Osteocyte (in vitro differentiated cells): ENCODE measurements around the gene DIABLO. TPM values are rescaled to one million over a fixed set of nuclear protein-coding genes. Genes with fewer than 3 reads are reported as not detected.

ENCODE experiments used
- DNase-seq: peaks from one replicate; pipeline ENCODE4 v3.0.0; 2021; ENCODE audit warnings: mixed read lengths; ENCODE audit not compliant: unreplicated experiment; ENCODE audit errors: extremely low spot score
- H3K27ac Mint-ChIP-seq: one replicate; pipeline ENCODE4 v1.8.0; 2021; ENCODE audit warnings: mild to moderate bottlenecking, mixed read lengths; ENCODE audit not compliant: unreplicated experiment
- H3K27me3 Mint-ChIP-seq: one replicate; pipeline ENCODE4 v1.8.0; 2021; ENCODE audit warnings: mixed read lengths; ENCODE audit not compliant: unreplicated experiment
- H3K36me3 Mint-ChIP-seq: one replicate; pipeline ENCODE4 v1.8.0; 2021; ENCODE audit warnings: mixed read lengths; ENCODE audit not compliant: unreplicated experiment
- H3K4me1 Mint-ChIP-seq: one replicate; pipeline ENCODE4 v1.8.0; 2021; ENCODE audit warnings: mixed read lengths; ENCODE audit not compliant: unreplicated experiment
- H3K4me3 Mint-ChIP-seq: one replicate; pipeline ENCODE4 v1.8.0; 2021; ENCODE audit warnings: mild to moderate bottlenecking, moderate library complexity, mixed read lengths; ENCODE audit not compliant: unreplicated experiment
- H3K9me3 Mint-ChIP-seq: one replicate; pipeline ENCODE4 v1.8.0; 2021; ENCODE audit warnings: mixed read lengths; ENCODE audit not compliant: unreplicated experiment
- total RNA-seq: library from RNA; stranded (reverse); gene quantifications from 2 replicates; pipeline ENCODE4 v1.2.1, GENCODE V29; 2021
- TF ChIP-seq, protein P1 (sequence below): fragments of 200-600 bp; sonication (generic); IDR thresholded peaks from 2 replicates; pipeline ENCODE4 v1.5.0; 2021; ENCODE audit warnings: antibody characterized with exemption, mild to moderate bottlenecking, moderate library complexity

The DIABLO gene
- total RNA-seq, 1 donor from 2014 or later, result 51.5 TPM

DNA sequence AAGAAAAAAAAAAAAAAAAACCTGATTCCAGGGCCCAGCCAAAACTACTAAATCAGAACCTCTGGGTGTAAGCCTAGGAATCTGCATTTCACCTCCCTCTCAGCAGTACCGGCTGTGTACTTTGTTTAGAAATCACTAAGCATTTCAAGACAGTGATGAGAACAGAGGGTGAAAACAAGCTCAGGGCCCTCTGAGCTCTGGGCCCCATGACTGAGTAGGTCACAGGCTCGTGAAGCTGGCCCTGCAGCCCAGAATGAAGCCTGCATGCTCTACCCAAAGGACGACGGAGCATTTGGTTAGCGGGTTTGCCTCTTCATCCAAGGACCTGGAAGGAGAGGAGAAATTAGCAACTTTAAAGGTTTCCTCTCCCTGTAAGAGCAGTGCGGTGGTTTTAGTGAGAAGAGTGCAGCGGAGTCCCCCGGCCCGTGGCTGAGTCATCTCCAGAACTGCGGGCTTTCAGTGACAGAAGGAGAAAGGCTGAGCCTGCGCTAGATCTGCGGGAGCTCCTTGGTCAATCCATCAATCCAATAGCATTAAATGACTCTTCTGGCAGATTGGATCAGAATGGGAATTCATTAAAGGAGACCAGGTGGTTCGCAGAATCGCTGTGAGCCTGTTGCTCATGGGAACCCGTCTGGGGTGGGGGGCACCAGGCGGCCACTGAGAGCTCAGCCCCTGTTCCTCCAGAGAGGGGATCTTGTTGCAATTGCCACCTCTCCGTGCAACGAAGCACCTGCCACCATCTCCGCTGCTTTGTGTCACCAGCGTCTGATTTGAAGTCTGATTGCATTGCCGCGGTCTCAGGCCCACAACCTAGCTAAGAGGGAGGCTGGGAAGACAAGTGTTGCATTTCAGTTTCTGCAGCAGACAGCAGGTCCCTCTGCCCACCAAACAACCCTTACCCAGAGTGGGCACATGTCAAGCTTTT is 59.2 kb downstream of the DIABLO start:
- no peak for DNase-seq
- Mint-ChIP-seq H3K4me3 (no peak overlapping the region), H3K27me3 (peaks cover 8% of the 10 kb centered on the region), H3K27ac (no peak overlapping the region), H3K36me3 (no peaks in the 10 kb centered on the region), H3K4me1 (no peaks in the 10 kb centered on the region), H3K9me3 (no peaks in the 10 kb centered on the region)
- TF ChIP-seq, protein P1, sequence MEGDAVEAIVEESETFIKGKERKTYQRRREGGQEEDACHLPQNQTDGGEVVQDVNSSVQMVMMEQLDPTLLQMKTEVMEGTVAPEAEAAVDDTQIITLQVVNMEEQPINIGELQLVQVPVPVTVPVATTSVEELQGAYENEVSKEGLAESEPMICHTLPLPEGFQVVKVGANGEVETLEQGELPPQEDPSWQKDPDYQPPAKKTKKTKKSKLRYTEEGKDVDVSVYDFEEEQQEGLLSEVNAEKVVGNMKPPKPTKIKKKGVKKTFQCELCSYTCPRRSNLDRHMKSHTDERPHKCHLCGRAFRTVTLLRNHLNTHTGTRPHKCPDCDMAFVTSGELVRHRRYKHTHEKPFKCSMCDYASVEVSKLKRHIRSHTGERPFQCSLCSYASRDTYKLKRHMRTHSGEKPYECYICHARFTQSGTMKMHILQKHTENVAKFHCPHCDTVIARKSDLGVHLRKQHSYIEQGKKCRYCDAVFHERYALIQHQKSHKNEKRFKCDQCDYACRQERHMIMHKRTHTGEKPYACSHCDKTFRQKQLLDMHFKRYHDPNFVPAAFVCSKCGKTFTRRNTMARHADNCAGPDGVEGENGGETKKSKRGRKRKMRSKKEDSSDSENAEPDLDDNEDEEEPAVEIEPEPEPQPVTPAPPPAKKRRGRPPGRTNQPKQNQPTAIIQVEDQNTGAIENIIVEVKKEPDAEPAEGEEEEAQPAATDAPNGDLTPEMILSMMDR, result no peak

DNA sequence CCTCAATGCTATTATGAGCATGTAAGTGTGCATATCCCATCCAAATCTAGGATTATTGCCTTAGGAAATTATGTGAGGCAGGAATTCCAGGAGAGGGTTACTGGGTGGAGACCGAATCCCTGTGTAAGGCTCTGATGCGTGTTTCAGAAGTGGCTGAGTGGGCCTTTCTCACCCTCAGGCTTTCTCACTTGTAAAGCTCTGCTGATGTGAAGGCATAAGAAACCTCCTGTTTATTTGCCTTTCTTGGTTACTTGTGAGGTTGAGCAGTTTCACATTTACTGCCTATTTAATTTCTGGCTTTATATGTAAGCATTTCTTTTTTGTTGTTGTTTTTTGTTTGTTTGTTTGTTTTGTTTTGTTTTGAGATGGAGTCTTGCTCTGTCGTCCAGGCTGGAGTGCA is 62.9 kb downstream of the DIABLO start:
- H3K9me3 Mint-ChIP-seq, result no peaks in the 10 kb centered on the region
- no peaks in the 10 kb centered on the region for H3K4me1 Mint-ChIP-seq

DNA sequence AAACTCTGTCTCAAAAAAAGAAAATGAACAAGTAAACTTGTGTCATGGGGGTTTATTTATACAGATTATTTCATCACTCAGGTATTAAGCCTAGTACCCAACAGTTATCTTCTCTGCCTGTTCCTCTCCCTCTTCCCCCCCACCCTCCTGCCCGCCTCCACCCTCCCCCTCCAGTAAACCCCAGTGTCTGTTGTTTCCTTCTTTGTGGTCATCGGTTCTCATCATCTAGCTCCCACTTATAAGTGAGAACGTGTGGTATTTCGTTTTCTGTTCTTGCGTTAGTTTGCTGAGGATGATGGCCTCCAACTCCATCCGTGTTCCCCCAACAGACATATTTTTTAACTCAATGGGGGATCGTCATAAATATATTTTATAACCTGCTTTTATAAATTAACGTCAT is 64.2 kb downstream of the DIABLO start:
- Mint-ChIP-seq H3K9me3 (no peaks in the 10 kb centered on the region), H3K4me1 (no peaks in the 10 kb centered on the region), H3K4me3 (no peak overlapping the region), H3K36me3 (no peaks in the 10 kb centered on the region), H3K27ac (no peak overlapping the region), H3K27me3 (no peaks in the 10 kb centered on the region)
- TF ChIP-seq, protein P1, result no peak
- no peak for DNase-seq

More for the DNA sequence above, 62.9 kb downstream of the DIABLO start:
- no peak overlapping the region for H3K4me3 Mint-ChIP-seq
- H3K36me3 Mint-ChIP-seq, result no peaks in the 10 kb centered on the region
- TF ChIP-seq, protein P1, result no peak
- H3K27ac Mint-ChIP-seq, result no peak overlapping the region
- no peak for DNase-seq
- peaks cover 4% of the 10 kb centered on the region for H3K27me3 Mint-ChIP-seq

DNA sequence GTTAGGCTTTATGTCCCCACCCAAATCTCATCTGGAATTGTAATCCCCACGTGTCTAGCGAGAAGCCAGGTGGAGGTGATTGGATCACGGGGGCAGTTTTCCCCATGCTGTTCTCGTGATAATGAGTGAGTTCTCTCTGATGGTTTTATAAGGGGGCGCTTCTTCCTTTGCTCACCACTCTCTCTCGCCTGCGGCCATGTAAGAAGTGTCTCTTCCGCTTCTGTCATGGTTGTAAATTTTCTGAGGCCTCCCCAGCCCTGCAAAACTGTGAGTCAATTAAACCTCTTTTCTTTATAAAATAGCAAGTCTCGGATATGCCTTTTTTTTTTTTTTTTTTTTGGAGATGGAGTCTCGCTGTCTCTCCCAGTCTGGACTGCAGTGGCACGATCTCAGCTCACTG is 65.1 kb downstream of the DIABLO start:
- H3K4me3 Mint-ChIP-seq, result no peak overlapping the region
- no peak for DNase-seq
- no peaks in the 10 kb centered on the region for H3K27me3 Mint-ChIP-seq
- H3K36me3 Mint-ChIP-seq, result no peaks in the 10 kb centered on the region
- no peaks in the 10 kb centered on the region for H3K9me3 Mint-ChIP-seq
- H3K27ac Mint-ChIP-seq, result no peak overlapping the region
- no peaks in the 10 kb centered on the region for H3K4me1 Mint-ChIP-seq
- TF ChIP-seq, protein P1, result no peak

DNA sequence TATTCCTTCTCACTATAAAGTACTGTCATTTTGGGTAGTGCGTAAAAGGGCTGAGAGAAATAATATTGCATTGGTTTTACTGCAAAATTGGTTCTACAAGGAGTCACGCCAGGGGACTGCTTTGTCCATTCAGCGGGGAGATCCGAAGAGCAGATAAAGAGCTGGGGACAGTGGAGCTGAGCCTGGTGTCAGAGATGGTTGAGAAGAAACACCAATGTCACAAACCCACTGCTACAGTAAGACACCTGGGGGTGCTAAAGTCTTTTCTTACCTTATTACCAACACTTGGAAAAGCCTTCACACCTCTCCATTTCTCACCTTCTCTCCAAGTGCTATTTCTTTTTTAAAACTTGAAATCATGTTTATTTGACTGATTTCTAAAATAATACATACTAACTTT is 66.0 kb downstream of the DIABLO start:
- no peak for DNase-seq
- Mint-ChIP-seq H3K36me3 (no peaks in the 10 kb centered on the region), H3K4me3 (no peak overlapping the region), H3K9me3 (no peaks in the 10 kb centered on the region), H3K27me3 (no peaks in the 10 kb centered on the region), H3K4me1 (no peaks in the 10 kb centered on the region), H3K27ac (no peak overlapping the region)
- TF ChIP-seq, protein P1, result no peak
